RPMI8226 (cell line): ENCODE data around the gene ANKS3.

Source experiments
- DNase-seq: peaks from one replicate; pipeline ENCODE4 v3.0.0-alpha.2; 2015

Gene ANKS3

DNA sequence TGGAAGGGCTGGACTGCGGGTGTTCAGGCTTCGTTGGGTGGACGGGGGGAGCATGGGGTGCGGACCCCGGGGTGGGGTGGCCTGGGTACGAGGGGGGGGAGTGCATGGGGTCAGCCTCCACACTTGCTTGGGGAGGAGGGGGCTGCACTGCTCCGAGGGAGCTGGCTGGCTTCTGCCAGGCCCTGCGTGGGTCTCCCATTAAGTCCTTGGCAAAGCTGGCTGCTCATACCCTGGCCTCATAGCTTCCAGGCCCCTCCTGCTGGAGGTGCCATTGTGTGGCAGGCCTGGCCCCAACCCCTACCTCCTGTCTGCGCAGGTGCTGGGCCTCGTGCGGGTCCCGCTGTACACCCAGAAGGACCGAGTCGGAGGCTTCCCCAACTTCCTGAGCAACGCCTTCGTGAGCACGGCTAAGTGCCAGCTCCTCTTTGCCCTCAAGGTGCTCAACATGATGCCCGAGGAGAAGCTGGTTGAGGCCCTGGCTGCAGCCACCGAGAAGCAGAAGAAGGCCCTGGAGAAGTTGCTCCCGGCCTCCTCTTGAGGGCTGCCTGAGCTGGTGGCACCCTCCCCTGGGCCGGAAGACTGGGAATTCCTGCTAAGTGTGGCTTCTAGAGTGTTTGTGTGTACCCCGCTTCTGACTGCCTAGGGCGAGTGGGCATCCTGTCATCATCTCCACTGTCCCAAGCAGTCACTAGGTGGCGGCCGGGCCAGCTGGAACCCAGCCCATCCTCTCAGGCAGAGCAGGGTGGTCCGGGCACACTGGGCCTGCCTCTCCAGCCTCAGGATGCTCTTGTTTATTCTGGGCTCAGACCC lies 39.2 kb downstream of the ANKS3 start:
- no peak for DNase-seq

GRCh38 chr16:4693956-4694641 lies 40.0 kb downstream of the ANKS3 start:
- DNase-seq, result peak; percentile 77

DNA sequence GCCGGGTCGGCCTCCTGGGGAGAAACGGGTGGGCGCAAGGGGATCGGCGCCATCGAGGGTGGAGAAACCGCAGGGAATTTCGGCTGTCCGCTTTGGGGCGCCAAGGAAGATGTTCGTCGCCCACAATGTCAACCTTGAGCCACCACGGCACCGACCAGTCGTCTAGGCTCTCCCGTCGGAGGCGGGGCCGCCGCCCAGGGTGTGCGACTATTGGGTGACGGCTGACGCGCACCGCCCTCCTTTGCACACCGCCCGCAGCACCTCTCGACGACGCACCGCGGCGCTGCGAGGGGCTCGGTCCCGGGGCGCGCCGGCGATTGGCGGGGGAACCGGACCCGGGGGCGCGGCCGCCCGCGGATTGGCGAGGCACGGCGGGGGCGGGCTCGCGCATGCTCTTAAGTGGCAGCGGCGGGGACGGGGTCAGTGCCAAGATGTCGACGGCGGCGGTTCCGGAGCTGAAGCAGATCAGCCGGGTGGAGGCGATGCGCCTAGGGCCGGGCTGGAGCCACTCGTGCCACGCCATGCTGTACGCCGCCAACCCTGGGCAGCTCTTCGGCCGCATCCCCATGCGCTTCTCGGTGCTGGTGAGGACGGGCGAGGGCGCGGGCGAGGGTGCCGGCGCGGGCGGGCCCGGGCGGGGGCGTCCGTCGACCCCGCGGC lies 40.6 kb downstream of the ANKS3 start, which contains the start of gene NUDT16L1:
Gene NUDT16L1, plus strand, starts transcription at position 267 of the 660 bp plus-strand sequence. Its CDS starts 165 bp downstream, at position 432.
- peak; percentile 99 for DNase-seq

DNA sequence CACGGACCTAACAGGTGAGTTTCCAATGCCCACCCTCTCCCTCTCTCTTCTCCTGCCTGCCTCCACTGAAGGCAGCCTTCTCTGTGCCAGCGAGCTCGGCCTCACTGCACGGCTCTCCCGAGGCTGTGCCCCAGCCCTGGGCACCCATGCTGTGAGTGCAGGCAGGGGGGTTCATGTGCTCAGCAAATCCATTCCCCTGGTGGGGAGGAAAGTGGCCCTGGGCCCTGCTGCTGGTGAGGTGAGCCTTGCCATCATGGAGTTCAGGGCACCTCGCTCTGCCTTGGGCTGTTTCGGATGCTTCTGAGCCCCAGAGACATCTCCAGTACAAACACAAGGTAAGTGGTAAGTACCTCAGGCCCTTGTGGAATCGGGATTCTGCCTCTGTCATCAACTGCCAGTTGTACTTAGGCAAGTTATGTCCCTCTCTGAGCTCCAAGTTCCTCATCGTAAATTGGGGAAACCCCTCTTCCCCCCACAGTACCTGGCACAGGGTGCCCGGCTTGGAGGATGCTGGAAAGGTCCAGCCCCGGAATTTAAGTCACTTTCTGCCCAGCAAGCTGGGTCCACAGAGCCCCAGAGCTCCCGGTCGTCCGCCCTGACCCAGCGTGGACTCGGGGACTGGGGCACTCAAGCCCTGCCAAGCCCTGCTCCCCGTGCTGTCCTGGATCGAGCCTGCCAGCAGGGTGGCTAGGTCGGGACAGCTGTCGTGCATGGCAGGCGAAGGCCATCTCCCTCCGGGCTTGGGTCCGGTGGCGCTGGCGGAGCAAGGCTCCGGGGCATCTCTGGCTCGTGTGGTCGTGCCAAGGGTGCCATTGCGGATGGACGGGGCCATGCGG lies 41.4 kb downstream of the ANKS3 start:
- DNase-seq, result peak; percentile 18

DNA sequence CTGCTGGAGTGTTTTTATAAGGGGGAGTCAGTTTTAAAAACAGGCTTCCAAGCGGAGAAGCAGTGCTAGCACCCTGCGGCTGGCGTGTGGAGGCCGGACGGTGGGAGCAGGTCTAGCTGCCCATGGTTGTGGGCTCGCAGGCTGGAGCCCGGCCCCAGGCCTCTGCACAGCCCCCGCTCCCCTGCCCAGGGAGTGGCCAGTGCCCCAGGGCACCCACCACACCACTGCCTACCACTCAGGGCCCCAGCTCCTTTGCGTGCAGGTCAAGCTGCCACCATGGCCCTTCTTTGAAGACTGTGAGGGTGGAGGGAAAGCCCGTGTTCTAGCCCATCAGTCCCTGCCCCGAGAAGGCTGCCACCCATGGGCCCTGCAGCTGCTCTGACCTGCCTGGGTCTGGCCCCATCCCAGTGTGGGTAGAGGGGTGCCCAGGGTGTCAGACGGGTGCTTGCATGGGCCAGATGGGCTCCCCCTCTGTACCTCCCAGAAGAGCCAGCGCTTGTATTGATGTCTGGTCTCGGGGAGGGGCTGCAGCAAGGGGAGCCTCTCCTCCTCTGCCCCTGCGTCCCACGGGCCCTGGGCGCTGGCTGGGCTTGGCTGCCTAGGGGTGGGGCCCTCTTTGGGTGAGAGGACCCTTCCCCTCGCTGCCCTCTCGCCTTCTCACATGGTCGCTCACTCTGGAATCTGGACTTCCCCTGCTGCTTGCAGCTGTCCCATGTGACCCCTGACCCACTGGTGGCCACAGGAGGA lies 42.2 kb downstream of the ANKS3 start:
- DNase-seq, result no peak

GRCh38 chr16:4690946-4691665 lies 43.0 kb downstream of the ANKS3 start:
- no peak for DNase-seq

- no peak for DNase-seq
These were observed 44.0 kb downstream of the ANKS3 start for GRCh38 chr16:4689864-4690704.

- DNase-seq, result no peak
These were observed 44.9 kb downstream of the ANKS3 start for GRCh38 chr16:4689091-4689671.

DNA sequence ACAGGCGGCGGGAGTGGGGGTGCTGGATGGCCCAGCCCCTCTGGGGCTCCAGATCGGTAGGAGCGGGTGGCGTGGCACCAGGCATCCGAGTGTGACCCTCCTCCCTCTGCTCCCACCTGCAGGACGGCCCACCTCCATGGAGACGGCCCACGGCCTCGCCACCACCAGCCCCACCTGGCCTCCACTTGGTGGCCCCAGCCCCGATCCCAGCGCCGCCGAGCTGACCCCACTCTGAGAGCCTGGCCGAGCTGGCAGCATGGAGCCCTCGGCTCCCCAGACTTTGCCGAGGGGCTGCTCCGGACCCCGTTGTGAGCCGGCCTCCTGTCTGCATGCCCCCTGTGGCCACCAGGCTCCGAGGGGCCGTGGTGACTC lies 45.4 kb downstream of the ANKS3 start:
- DNase-seq, result no peak

DNA sequence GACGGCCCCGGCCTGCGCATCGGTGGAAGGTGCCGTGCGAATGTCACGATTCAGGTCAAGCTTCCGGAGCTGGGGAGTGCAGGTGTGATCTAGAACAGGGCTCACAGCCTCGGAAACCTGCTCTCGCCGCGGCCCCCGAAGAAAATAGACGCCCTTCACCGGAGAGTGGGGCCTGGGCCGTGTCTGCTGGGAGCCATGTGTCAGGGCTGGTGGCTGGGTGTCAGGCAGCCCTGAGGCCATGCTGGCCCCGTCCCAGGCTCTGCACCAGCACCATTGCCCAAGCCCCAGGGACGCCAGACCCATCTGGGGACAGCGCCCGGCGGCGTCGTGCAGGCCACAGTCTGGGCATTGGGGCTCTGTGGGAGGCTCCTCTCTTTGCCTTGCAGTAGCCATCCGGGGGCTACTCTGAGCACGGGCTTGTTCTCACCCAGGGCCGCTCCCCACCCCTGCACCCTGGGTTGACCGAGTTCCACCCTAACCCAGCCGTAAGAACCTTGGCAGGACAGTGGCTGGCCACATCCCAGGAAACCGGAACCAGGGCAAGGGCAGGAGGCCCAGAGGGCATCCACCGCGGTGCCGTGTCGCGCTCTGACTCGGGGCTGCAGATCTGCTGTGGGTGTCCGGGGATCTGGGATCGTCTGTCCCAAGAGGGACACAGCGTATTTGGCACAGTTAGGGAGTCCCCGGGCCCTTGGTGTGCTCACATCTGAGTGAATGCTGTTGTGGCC lies 46.0 kb downstream of the ANKS3 start:
- DNase-seq, result no peak

DNA sequence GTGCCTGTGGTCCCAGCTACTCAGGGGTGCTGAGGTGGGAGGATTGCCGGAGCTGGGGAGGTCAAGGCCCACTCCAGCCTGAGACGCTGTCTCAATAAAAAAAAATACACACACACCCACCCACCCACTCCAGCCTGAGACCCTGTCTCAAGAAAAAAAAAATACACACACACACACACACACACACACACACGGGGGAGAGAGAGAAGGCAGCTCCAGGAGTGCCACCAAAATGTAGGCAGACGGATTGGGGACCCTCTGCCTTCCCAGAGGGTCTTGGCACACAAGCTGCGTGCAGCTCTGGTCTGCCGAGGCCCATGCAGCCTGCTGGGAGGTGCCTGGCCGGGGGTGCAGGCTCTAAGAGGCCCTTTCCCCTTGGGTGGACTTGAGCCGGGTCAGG lies 46.7 kb downstream of the ANKS3 start:
- DNase-seq, result no peak

DNA sequence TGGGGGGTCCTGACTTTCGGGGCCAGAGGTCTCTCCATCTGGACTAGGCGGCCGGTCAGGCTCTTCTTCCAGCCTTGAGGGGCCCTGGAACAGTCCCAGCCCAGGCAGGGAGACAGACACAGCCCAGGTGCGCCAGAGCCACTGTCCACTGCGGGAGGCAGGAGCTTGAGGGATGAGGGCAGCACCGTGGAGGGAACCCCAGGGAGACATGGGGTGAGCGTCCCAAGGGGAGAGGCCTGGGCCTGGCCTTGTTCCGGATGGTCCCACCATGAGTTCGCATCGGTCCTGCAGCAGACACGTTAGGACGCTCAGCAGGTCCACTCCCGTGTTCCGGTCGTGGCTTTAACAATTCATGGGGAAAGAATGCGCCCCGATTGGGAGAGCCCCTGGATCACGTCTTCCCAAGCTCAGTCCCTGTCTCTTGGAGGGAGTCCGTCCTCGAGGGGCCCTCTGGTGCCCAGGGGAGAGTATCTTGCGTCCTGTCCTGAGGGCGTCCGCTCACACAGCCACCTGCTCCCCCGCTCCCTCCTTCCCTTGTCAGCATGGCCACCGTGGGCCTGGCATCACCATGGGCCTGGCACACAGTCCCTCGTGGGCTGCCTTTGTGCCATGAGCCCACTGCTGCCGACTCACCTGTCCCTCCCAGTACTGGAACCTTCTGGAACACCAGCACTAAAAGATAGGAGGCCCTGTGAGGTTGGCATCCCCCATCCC lies 47.4 kb downstream of the ANKS3 start:
- DNase-seq, result no peak

- no peak for DNase-seq
These were observed 48.1 kb downstream of the ANKS3 start for GRCh38 chr16:4685776-4686496.

- no peak for DNase-seq
These were observed 48.8 kb downstream of the ANKS3 start for GRCh38 chr16:4685292-4685691.

DNA sequence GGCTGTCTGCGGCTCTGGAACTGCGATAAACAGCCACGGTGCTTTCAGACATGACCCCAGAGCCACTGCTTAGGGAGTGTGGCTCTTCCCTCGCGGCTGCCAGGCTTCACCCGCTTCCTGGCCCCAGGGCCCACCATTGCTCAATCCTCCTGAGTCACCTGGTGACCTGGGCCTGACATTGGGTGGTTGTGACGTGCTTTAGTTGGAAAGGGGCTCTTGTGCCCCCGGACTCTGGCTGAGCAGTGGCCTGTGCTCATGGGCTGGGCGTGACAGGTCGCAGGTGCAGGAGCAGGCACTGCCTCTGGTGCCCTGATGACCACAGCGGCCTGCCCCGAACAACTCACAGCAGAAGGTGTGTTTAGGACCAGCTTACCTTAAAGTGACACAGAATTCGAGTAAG lies 49.3 kb downstream of the ANKS3 start:
- no peak for DNase-seq

GRCh38 chr16:4684058-4684715 lies 49.9 kb downstream of the ANKS3 start:
- no peak for DNase-seq
